ENCODE data around the gene SPSB4.

Gene SPSB4

DNA sequence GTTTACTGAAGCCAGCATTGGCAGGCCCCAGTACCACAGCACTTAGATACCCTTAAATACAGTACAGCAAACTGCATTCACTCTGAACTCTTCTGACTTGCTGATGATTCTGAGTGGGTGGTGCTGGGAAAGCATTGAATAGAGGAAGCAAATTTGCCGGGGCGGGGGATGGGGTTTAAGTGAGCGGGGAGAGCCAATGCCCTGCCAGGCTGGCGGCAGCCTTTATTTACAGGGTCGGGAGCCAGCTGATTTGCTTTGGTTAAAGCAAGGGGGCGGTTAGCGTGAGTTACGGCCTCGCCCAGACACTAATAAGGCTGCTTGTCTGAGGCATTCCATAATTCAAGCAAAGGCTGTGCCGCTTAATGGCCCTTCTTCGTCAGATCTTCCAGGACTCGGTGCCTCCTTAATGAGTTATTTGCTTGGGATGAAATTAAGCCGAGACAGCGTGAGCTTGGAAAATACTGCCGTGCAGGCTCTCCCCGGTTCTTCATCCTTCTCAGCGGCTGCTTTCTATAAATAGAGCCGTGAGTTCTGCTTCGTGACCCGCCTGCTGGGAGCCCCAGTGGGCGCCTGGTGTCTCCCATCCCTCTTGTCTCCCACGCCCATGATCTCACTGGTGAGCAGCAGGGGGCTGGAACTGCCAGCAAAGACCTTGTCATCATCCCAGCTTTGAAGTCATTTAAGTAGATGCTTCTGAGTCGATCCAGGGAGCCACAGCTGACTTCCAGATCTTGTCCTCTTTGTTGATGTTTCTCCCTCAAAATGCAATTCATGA is 25.8 kb downstream of the SPSB4 start:
- DNase-seq: no peak

DNA sequence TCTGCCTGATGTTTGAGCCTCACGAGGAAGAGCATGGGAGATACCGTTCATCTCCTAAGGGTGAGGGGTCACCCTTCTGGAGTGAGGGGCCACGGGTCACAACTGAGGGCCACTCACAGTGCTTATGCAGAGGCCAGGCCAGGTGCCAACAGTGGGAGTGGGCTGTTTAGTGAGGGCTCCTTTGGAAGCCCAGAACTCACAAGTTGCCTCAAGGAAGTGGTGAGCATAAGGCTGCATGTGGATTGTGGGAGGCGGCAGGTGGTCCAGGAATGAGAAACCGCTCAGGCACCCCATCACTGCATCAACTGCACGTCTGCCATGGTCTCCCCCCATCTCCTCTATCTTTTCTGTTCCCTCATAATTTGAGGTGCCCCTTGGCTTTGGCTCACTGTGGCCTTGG is 26.5 kb downstream of the SPSB4 start:
- DNase-seq: no peak

DNA sequence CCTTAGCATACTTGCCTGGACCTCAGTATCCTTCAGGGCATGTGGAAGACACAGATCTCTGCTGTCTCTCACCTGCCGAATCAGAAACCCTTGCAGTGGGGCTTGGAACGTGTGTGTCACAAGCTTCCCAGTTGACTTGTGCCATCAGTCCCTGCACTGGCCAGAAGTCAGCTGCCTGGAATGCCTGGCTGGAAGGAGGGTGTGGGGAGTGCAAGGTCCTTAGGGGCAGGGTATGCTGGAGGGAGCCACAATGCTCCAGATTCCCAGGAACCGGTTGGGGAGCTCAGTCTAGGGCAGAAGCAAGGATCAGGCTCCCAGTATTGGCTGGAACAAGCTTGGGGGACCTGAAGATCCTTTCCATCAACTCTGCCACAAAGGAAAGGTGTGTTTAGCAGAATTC is 27.1 kb downstream of the SPSB4 start:
- no peak for DNase-seq

DNA sequence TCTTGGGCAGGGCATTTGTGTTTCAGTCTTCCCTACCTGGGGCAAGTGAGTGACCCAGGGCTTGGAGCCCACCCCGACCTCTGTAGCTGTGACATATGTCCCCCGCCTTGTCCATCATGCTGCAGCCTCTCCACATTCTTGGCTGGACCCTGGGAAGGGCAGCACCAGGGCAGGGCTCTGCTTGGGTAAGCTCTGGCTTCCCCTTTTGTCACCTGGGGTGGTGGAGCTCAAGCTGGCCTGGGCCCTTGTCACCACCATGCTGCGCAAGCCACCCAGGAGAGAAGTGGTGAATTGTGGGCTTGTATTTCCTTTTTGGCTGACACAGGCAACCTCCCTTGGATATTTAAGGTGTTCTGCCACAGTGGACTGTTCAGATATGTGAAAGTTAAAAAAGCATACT is 29.3 kb downstream of the SPSB4 start:
- no peak for DNase-seq

DNA sequence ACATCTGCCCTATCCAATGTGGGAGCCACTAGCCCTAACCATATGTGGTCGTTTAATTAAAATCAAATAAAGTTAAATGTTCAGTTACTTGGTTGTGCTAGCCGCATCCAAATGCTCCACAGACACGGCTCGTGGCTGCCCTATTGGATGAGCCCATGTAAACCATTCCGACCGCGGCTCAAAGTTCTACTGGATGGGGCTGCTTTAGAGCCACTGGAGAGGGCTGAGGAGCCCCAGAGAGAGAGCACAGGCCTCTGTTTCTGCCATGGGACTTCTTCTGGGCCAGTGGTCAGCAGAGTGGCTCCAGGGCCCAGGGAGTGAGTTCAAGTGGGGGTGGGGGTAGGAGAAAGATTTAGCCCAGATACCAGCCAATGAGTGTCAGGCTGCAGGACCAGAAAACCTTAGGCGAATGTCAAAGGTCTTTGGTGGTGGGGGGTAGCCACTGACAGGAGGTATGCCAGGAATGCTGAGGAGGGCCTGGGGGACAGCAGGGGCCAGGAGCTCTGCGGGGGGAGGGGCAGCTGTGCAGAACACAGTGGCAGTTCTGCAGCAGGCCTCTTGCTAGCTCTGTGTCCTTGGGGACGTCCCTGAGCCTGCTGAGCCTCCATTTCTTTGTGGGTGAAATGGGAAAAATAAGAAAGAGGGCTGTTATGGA is 30.1 kb downstream of the SPSB4 start:
- no peak for DNase-seq

DNA sequence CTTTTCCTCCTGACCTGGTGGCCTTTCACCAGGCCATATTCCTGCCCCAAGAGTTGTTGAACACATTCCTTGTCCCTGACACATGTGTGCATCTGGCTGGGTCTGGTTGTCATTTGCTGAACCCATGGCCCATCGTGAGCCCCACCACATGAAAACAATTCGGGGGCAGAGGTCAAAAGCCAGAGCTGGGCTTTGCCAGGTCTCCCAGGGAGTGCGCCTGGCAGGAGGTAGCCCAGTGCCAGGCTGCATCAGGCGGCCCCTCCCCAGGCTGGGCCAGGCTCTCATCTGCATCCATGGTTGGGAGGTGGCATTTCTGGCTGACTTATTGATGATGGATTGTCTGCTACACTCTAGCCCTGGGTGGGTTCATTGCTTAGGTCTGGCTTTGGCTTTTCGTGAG is 30.9 kb downstream of the SPSB4 start:
- no peak for DNase-seq

DNA sequence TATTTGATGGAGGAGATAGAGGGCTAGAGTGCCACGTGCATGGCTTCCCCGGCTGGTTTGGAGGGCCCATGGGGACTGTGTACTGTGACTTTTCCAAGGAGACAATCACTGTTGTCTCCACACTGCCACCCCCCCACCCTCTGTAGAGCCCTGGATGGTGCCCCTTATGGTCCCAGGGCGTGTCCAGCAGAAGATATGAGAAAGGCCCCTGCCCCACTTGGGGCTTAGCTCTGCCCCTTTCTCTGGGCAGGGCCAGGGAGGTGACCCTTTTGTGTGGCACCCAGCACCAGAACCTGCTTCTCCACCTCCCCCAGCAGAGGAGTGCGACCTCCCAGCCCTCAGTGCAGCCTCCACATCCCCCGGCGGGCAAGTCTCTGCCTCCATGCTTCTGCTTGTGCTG is 32.1 kb downstream of the SPSB4 start:
- DNase-seq: no peak

DNA sequence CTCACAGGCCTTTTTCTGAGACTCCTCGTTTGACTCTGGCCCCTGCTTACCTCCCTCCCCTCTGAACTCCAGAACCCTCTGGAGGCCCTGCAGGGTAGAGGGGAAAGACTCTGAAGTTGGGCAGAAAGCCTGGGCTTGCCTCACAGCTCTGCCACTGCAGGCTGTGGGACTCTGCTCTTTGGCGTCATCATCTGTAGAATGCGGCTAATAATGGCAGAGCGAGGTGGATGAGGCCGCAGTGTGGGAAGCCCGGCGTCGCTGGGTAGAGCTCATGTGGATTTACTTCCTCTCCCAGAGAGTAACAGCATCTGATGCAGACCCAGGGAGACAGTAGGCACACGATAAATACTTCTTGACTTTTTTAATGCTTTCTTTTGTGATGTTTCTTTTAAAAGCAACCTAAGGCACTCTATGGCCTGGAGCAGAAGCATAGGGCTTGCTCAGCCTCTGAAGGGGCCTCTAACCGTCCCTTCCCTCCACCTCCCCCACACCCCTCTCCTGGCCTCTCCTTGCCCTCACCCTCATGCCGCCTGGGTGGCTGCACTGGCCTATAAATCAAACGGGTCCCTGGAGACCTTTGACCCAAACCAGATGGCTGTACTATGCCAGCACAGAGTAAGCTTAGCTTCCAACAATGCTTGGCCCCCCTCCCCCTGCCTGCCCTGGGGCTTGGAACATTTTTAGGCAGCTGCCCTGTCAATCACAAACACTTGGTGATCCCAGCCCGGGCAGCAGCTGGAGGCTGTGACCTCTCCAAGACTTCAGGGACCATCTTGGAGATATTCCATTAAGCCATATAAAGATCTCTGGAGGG is 32.9 kb downstream of the SPSB4 start:
- no peak for DNase-seq

DNA sequence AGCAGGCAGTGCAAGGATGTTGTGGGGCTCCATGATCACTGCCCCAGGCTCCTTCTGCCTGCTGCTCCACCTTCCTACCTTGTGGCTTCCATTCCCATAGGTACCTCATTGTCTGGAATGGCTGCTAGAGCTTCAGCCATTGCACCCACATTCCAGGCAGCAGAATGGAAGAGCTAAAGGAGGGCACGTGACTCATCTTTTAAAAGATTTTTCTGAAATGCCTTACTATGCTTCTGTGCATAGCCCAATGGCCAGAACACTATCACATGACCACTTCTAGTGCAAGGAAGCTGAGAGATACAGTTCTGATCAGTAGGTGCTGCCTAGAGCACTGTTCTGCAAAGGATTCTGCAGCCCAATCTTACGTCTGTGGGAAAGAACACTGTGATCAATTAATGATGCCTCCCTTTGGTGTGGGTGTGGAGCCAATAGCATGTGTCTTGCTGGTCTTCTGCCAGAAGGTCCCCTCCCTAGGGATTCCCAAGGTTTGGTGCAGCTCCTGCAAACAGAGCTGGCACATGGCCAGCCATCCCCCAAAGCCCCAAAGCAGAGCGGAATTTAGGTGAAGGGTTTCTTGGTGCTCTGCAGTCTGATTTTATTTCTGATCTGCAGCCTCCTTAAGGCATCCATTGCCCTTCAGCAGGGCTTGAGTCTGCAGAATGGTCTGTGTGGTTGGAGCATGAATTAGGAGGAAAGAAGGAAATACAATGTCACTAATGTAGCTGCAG is 34.4 kb downstream of the SPSB4 start:
- DNase-seq: no peak

DNA sequence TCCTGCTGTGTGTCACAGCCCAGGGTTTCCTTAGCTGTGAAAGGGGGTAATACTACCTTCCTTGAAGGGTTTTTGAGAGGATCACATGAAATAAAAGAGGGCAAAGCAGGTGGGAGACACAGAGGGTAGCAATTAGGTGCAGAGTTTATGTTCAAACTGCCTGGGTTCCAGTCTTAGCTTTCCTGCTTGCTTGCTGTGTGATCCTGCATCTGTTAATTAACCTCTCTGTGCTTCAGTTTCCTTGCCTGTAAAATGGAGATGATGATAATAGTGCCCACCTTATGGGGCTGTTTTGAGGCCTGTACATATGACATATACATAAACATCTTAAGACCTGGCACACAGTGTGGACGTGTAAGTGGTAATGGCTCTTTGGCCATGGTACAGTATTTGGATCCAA is 35.0 kb downstream of the SPSB4 start:
- DNase-seq: no peak

DNA sequence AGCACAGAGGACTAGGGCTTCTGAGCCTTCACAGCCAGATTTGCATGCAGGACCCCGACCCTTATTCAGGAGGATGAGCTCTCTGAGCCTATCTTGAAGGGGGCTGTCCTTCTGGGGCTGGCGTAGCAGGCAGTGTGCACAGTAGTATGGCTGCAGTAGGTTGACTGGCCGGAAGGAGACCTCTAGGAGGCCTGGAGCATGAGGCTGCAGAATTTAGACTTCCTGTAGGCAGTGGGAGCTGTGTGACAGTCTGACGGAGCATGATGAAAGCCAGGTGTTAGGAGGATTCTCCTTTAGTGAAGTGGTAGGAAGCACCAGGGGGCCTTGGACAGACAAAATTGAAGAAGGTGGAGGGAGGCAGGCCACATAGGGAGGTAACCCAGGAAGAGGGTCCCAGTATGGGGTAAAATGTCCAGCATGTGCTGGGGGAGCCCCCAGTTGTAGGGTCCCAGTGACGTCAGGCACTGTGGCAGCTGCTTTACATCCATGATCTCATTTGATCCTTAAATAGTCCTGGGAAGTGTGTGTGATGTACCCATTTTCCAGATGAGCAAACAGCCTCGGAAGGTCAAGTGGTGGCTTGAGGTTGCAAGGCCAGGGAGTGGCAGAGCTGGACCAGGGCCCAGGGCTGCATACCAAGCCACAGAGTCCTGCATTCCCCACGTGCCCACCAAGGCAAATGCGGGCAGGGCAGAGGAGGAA is 36.1 kb downstream of the SPSB4 start:
- DNase-seq: no peak

DNA sequence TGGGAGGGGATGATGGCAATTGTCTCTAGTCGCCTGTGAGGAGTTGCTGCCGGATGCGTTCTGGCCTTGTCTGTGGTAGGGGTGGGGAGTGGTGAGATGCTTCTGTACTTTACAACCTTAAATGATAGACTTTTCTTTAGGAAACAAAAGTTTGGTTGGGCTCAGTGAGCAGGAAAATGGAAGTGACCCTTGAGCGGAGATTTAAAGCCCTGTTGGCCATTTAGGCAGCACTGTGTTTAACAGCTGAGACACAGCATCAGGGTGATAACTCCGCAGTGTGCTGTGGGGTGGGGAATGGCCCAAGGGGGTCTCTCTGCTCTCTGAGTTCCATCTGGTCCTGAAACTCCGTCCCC is 36.6 kb downstream of the SPSB4 start:
- no peak for DNase-seq

DNA sequence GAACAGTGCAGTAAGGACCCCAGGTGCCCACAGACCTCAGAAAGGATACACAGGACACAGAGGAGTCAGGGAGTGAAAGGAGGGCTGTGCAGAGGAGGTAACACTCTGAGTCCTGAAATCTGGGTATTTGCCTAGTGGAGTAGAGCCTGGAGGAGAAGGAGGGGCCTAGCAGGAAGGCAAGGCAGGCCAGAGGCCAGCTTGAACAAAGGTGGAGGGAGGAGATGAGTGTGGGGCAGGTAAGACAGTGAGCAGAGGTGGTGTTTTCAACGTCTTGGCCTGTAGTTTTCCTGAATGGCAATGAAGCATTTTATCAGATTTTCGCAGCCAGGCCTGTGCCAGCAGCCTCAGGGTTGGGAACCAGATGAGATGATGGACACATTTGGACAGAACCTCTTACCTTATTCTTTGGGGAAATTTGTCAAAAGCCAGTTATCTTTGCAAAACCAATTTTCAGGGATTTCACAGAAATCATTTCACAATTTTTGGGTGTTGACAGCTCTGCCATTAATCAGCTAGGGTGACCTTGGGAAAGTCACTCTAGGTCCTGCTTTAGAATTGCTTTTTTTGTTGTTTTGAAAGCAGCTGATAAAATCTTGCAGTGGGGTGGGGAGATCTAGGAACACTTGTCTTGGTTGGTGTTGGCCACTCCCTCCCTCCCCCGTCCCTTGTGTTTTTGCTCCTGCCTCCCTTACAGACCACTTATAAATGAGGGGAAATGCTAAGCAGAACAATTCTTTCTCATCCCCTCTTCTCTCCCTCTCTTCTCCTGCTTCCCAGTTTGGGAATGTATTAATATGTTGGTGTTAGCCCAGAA is 38.4 kb downstream of the SPSB4 start:
- no peak for DNase-seq

DNA sequence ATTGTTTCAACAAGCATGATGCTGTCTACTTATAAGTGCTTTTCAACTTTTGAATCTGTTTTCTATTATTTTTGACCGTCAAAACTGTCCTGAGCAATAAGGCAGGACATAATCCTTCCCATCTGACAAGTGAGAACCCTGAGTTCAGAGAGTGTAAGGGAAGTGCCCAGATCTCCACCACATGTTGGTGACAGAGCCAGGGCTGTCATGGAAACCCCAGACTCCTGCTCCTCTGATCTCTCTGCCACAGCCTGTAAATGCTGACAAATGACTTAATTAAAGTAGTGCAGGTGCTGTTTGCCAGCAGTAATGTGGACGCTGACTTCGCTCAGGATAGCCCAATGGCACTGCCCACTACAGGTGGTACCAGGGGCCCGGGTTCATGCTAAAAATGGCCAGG is 40.3 kb downstream of the SPSB4 start:
- DNase-seq: no peak

DNA sequence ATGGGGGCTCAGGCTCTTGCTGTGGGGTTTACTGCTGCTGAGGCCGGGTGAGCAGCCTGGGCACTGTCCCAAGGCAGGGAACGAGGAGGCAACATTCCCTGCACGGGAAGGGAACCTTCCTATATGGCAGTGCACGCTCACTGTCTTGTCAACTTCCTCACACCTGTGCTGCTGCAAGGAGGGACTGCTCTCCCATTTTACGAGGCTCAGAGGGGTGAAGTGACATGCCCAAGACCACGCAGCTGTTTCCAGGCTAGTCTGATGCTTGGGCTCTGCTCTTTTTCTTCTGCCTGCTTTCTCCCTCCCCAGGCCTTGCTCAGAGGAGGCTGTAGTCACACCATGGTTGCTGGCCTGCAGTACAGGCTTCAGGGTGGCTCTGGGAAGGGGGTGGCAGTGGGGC is 41.5 kb downstream of the SPSB4 start:
- DNase-seq: no peak

DNA sequence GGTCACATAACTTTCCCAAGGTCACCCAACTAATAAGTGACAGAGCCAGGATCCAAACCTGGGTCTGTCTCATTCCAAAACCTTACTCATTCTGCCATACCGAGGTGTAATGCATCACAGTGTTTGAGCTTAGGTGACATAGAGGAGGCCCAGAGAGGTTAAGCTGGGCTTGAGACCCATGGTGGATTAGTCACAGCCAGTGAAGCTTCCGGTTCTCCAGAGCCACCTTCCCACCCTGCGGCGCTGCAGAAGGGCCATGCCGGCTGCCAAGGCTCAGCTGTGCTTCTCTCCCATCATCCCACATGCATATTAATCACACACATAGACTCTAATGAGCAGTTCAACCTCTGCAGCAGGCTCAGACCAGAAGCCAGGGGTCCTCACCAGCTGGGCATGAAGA is 42.2 kb downstream of the SPSB4 start:
- no peak for DNase-seq

DNA sequence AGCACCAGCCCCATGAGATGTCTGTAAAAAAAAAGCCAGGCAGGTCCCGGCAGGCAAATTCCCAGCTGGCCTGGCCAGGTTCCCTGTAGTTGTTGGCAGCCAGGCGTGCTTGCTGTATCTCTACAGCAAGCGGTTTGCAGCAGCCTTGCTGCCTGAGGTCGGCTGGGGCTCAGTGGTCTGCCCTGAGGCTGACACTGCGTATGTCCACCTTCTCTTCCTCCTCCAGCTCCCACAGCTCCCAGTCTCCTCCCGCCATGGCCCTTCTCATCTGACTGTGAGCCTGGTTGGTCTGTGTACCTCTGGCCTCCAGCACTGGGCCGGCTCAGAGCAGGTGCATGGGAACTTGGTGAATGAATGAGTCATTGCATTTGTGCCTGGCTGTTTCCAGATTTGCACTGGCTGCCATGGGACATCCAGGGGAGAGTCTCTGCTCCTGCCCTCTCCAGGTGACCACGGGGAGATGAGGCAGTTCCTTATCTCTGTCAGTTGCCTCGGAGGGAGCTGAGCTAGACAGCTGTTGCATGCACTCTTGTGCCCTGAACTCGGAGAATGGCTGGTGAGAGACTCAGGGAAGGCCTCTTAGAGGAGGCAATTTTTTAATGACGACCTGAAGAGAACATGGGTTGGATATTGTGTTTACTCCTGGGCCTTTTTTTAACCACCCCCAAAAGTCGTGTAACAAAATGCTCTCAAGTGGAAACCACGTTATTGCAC is 43.0 kb downstream of the SPSB4 start:
- DNase-seq: no peak

DNA sequence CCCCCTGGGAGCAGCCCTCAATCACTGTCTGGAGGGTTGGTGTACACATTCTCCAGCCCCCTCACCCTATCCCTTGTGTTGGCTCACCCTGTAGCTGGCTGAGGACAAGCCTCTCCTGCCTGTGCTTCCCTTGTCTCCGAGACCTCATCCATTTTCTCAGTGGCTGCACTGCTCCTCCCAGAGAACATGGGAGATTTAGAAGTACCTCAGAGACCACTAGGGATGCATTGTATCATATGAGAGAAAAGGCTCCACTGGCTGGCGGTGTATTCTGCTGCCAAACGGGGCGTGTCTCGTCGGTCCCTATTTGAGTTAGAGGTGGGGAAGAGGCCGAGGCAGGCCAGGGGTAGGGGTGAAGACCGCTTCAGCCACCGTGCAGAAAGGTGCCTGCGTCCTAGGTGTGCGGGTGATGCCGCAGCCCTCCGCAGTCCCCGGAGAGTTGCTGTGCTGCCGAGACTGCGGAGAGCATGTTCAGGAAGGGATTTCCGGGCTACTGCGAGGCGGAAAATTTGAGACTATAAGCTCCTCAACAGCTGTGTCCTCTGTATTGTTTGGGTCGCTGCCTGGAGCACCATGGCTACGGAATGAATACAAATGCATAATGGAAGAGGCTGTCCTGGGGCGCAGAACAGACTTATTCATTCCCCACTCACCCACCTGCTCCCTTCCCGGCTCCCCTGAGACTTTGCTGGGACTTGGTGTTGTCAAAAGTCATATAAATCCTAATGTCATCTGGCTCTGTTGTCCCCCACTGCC is 43.8 kb downstream of the SPSB4 start:
- no peak for DNase-seq

DNA sequence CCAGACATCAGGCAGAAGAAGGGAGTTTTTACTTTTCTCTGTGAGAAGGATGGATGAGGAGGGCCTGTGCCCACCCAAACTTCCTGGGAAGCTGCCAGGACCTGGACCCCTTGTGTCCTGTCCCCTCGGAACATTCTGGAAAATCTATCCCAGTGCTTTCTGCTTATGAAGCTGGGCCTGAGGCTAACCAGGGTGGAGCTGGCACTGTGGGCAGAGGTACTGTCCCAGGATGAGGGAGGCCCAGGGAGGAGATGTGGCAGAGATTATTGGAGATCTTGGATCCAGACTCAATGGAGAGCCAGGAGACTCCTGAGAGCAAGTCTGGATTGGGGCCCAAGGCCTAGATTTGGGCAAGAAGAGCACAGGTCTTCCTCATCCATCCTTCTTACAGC is 44.4 kb downstream of the SPSB4 start:
- DNase-seq: no peak

DNA sequence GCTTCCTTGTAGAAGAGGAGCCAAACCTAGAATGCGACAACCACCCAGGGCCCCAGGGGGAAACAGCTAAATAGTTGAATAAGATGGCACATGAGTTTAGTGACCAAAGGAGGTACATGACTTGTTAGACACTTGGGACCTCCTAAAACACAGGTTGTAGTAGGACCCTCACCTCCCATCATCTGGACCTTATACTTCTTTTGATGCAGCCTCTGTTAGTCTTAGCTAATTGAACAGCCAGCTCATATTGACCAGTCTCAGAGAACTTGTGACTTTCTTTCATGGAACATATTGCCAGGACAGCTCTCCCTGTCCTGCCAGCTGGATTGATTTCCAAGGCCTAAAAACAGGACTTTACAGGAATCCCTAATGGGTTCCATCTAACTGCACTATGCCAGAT is 45.0 kb downstream of the SPSB4 start:
- no peak for DNase-seq
